H1 (cell line): ENCODE measurements around the gene PAX3. TPM values are rescaled to one million over a fixed set of nuclear protein-coding genes. Genes with fewer than 3 reads are reported as not detected.

Experiments used
- CTCF ChIA-PET: fragments of 300-600 bp; sonication (Branson Sonifier 250); formaldehyde crosslinking; loops from one replicate; lab custom pipeline; 2021; ENCODE audit not compliant: partially characterized antibody; lab: Charles Lee
- POLR2A ChIA-PET: fragments of 300-600 bp; sonication (Branson Sonifier 250); formaldehyde crosslinking; loops from one replicate; lab custom pipeline; 2021; ENCODE audit warnings: inconsistent platforms; ENCODE audit not compliant: partially characterized antibody; lab: Charles Lee
- DNase-seq, 2 experiments: peaks; one replicate each; pipeline versions ENCODE4 v3.0.0 to v3.0.0-alpha.2; 2010 to 2022; ENCODE audit warnings: low spot score in 2 of 2, low read depth in 1 of 2, mixed read lengths in 1 of 2
- FAIRE-seq: peaks from 2 replicates; lab custom pipeline; 2011; peaks lifted over from hg19 to GRCh38; lab: Jason Lieb, UNC
- H2AFZ ChIP-seq: 2 replicates; pipeline ENCODE4 v1.8.1; 2012; ENCODE audit warnings: low read length, inconsistent platforms
- H2AK5ac ChIP-seq: 2 replicates; pipeline ENCODE4 v1.6.1; 2013; ENCODE audit warnings: low read depth, low read length
- H2BK120ac ChIP-seq: replicated peaks from 2 replicates; pipeline ENCODE3; 2013; ENCODE audit warnings: low read depth, low read length, inconsistent platforms
- H2BK12ac ChIP-seq: 2 replicates; pipeline ENCODE4 v1.6.1; 2013; ENCODE audit warnings: low read depth, low read length
- H2BK15ac ChIP-seq: 2 replicates; pipeline ENCODE4 v1.6.1; 2013; ENCODE audit warnings: low read length
- H2BK20ac ChIP-seq: 2 replicates; pipeline ENCODE4 v1.6.1; 2013; ENCODE audit warnings: low read length
- H2BK5ac ChIP-seq: 2 replicates; pipeline ENCODE4 v1.6.1; 2013; ENCODE audit warnings: low read depth, low read length
- H3K14ac ChIP-seq: 2 replicates; pipeline ENCODE4 v1.6.1; 2013; ENCODE audit warnings: inconsistent platforms; ENCODE audit not compliant: insufficient read length
- H3K18ac ChIP-seq: 2 replicates; pipeline ENCODE4 v1.6.1; 2013; ENCODE audit warnings: low read length; ENCODE audit errors: extremely low read depth
- H3K23ac ChIP-seq: 2 replicates; pipeline ENCODE4 v1.6.1; 2013; ENCODE audit warnings: inconsistent platforms; ENCODE audit not compliant: insufficient read length
- H3K23me2 ChIP-seq: 2 replicates; pipeline ENCODE4 v1.6.1; 2013; ENCODE audit warnings: low read depth, low read length
- H3K27ac ChIP-seq: 2 replicates; pipeline ENCODE4 v1.6.1; 2011; ENCODE audit warnings: low read depth, low read length, inconsistent platforms
- H3K27me3 ChIP-seq, 4 experiments: replicated peaks in 1 of 4; 1 replicate in 1 of 4; 2 replicates in 3 of 4; pipeline versions ENCODE4 v1.6.1 to v1.8.1; 2011 to 2013; ENCODE audit warnings: low read length in 3 of 4, mild to moderate bottlenecking in 3 of 4, inconsistent platforms in 2 of 4, mixed read lengths in 2 of 4, moderate library complexity in 1 of 4; ENCODE audit not compliant: control insufficient read depth in 3 of 4, insufficient read depth in 3 of 4; ENCODE audit errors: extremely low read depth in 1 of 4
- H3K36me3 ChIP-seq, 4 experiments: 2 replicates each; pipeline versions ENCODE4 v1.6.1 to v1.8.1; 2011 to 2013; ENCODE audit warnings: mild to moderate bottlenecking in 4 of 4, low read length in 3 of 4, moderate library complexity in 2 of 4, control low read depth in 1 of 4, inconsistent platforms in 1 of 4; ENCODE audit not compliant: insufficient read depth in 4 of 4, control insufficient read depth in 2 of 4
- H3K4ac ChIP-seq: replicated peaks from 2 replicates; pipeline ENCODE3; 2013; ENCODE audit warnings: low read length, low read depth, mixed read lengths, inconsistent platforms; ENCODE audit not compliant: insufficient read length
- H3K4me1 ChIP-seq, 4 experiments: replicated peaks in 1 of 4; 1 replicate in 1 of 4; 2 replicates in 3 of 4; pipeline versions ENCODE4 v1.6.1 to v1.8.1; 2011 to 2013; ENCODE audit warnings: low read length in 3 of 4, inconsistent platforms in 2 of 4, mixed read lengths in 1 of 4; ENCODE audit not compliant: insufficient read depth in 4 of 4, control insufficient read depth in 3 of 4
- H3K4me2 ChIP-seq, 2 experiments: 2 replicates each; pipeline versions ENCODE4 v1.6.1 to v1.8.1; 2011 to 2013; ENCODE audit warnings: low read depth in 2 of 2, low read length in 2 of 2, control low read depth in 1 of 2, inconsistent platforms in 1 of 2, mild to moderate bottlenecking in 1 of 2; ENCODE audit not compliant: insufficient read depth in 1 of 2
- H3K4me3 ChIP-seq, 4 experiments: fragments of 200-600, 300-600 bp in 1 of 4; sonication (generic), shearing (Covaris generic), sonication (Bioruptor Twin) in 1 of 4; 2 replicates each; pipeline versions ENCODE4 v1.5.1 to v1.8.1; 2011 to 2016; ENCODE audit warnings: low read length in 4 of 4, low read depth in 3 of 4, control low read depth in 2 of 4, inconsistent platforms in 2 of 4, mild to moderate bottlenecking in 2 of 4, mixed read lengths in 1 of 4, moderate library complexity in 1 of 4; ENCODE audit not compliant: insufficient read depth in 2 of 4; ENCODE audit errors: extremely low read depth in 1 of 4
- H3K56ac ChIP-seq: replicated peaks from 2 replicates; pipeline ENCODE3; 2013; ENCODE audit warnings: low read depth, mild to moderate bottlenecking, mixed read lengths, low read length, inconsistent platforms; ENCODE audit not compliant: insufficient read length
- H3K79me1 ChIP-seq: 2 replicates; pipeline ENCODE4 v1.6.1; 2013; ENCODE audit warnings: low read depth, low read length, control low read depth
- H3K79me2 ChIP-seq, 2 experiments: 2 replicates each; pipeline versions ENCODE4 v1.6.1 to v1.8.1; 2012 to 2013; ENCODE audit warnings: low read length in 2 of 2, mild to moderate bottlenecking in 2 of 2, inconsistent platforms in 1 of 2; ENCODE audit not compliant: insufficient read depth in 2 of 2, control insufficient read depth in 1 of 2
- H3K9ac ChIP-seq, 4 experiments: replicated peaks in 1 of 4; 1 replicate in 1 of 4; 2 replicates in 3 of 4; pipeline versions ENCODE4 v1.6.1 to v1.8.1; 2011 to 2013; ENCODE audit warnings: low read depth in 3 of 4, low read length in 3 of 4, control low read depth in 2 of 4, mild to moderate bottlenecking in 2 of 4, moderate library complexity in 2 of 4, inconsistent platforms in 1 of 4; ENCODE audit errors: extremely low read depth in 1 of 4
- H3K9me3 ChIP-seq, 2 experiments: 2 replicates each; pipeline versions ENCODE4 v1.6.1 to v1.8.1; 2012 to 2013; ENCODE audit warnings: mild to moderate bottlenecking in 2 of 2, moderate library complexity in 2 of 2, control low read depth in 1 of 2, inconsistent platforms in 1 of 2, low read depth in 1 of 2, low read length in 1 of 2, mixed read lengths in 1 of 2; ENCODE audit not compliant: insufficient read depth in 2 of 2
- H4K20me1 ChIP-seq, 2 experiments: replicated peaks in 1 of 2; 2 replicates each; pipeline versions ENCODE3 to v1.8.1; 2011 to 2013; ENCODE audit warnings: inconsistent platforms in 2 of 2, low read length in 2 of 2, mild to moderate bottlenecking in 1 of 2; ENCODE audit not compliant: insufficient read depth in 2 of 2, control insufficient read depth in 1 of 2
- H4K5ac ChIP-seq: 2 replicates; pipeline ENCODE4 v1.6.1; 2013; ENCODE audit warnings: low read length, low read depth, mixed read lengths, inconsistent platforms; ENCODE audit not compliant: insufficient read length
- H4K8ac ChIP-seq: 2 replicates; pipeline ENCODE4 v1.8.0; 2013; ENCODE audit warnings: mild to moderate bottlenecking, moderate library complexity, low read length, inconsistent platforms; ENCODE audit not compliant: insufficient read depth; ENCODE audit errors: extremely low read depth
- H4K91ac ChIP-seq: replicated peaks from 2 replicates; pipeline ENCODE3; 2013; ENCODE audit warnings: low read length, mixed read lengths, inconsistent platforms; ENCODE audit not compliant: insufficient read length
- JUND ChIP-seq: IDR thresholded peaks from 2 replicates; pipeline ENCODE4 v1.6.1; 2011; ENCODE audit warnings: mild to moderate bottlenecking, improper control_type of control experiment, low read length
- SRF ChIP-seq: IDR thresholded peaks from 2 replicates; pipeline ENCODE4 v1.6.1; 2011; ENCODE audit warnings: mild to moderate bottlenecking, low read depth, low read length, moderate library complexity
- SUZ12 ChIP-seq: fragments of 200-600 bp; sonication (generic); IDR thresholded peaks from 2 replicates; pipeline ENCODE4 v1.6.1; 2012; ENCODE audit warnings: mild to moderate bottlenecking, inconsistent platforms, low read length, moderate library complexity, mixed read lengths
- polyA plus RNA-seq, 7 experiments: library from polyadenylated mRNA; depleted of rRNA in 3 of 7; stranded (reverse) in 5 of 7; unstranded in 2 of 7; fragments of >200 nt in 5 of 7; fragments of 200-250 nt in 2 of 7; gene quantifications; 1 replicate in 5 of 7; 2 replicates in 1 of 7; 4 replicates in 1 of 7; pipeline versions ENCODE4 v1.2.1 to v1.2.3, GENCODE V29; 2011 to 2013; ENCODE audit warnings: missing spikeins in 2 of 7, mixed read lengths in 2 of 7
- total RNA-seq: library from RNA; stranded (reverse); fragmentation: NEBNext Ultra II Directional; extraction: Animal tissue kit (Norgen Biotek cat#: 25700); gene quantifications from 2 replicates; pipeline ENCODE4 v1.2.1, GENCODE V29; 2021
- TF ChIP-seq, protein P1 (sequence below): IDR thresholded peaks from 2 replicates; pipeline ENCODE4 v1.6.1; 2012; ENCODE audit warnings: low read length, inconsistent platforms

Gene PAX3
- total and polyA plus RNA-seq, 2 of the 8 experiments (the other 6 are each of a cell fraction or from before 2014, with no cell fraction given): 0.33 TPM; not detected in 1

DNA sequence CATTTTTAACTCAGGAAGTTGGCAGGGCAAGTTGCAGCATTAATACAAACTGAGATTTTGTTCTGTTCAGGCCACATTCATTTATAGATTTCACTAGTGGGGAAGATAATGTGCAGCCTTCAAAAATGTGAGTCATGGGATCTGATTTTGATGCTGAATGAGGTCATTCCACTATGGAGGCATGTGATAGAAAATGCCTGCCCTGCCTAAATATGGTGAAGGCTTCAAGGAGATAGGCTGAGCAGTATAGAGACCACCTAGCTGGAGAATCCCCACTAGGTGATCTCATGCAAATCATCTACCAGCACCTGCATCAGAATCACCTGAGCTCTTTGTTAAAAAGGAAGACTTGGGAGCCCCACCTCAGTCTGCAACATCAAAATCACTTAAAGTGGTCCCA is 43.7 kb downstream of the PAX3 start:
- H2BK5ac ChIP-seq: no peak overlapping the region

More for the DNA sequence above, 43.7 kb downstream of the PAX3 start:
- Histone ChIP-seq H2BK12ac (no peak overlapping the region), H2AK5ac (no peak overlapping the region), H3K79me1 (no peaks in the 10 kb centered on the region), H2BK120ac (no peak overlapping the region), H4K91ac (no peak overlapping the region), H3K4me3 (no peak overlapping the region), H3K4ac (no peak overlapping the region), H3K4me2 (no peak overlapping the region), H3K4me1 (peaks cover 0 to 11% (median 5%) of the 10 kb centered on the region in 4 experiments; a peak in 5 of 7 replicates), H3K23me2 (no peaks in the 10 kb centered on the region), H2AFZ (no peak overlapping the region), H3K23ac (no peak overlapping the region), H3K56ac (no peak overlapping the region), H4K20me1 (no peaks in the 10 kb centered on the region), H3K27ac (no peak overlapping the region), H3K14ac (no peak overlapping the region), H4K5ac (no peak overlapping the region), H3K36me3 (no peaks in the 10 kb centered on the region), H3K79me2 (no peaks in the 10 kb centered on the region; a peak in 1 of 4 replicates), H3K27me3 (no peaks in the 10 kb centered on the region; a peak in 1 of 7 replicates), H2BK20ac (no peak overlapping the region), H3K9me3 (no peaks in the 10 kb centered on the region), H2BK15ac (no peak overlapping the region), H4K8ac (no peak overlapping the region), H3K18ac (no peak overlapping the region; the same call in 1 of the 2 replicates), H3K9ac (no peak overlapping the region)
- ChIA-PET POLR2A (no interaction called here), CTCF (interaction anchor here (1.1 kb wide), 1 partner anchor 198 kb away, joined by 3 read pairs; no protein-coding TSS in a partner anchor)
- FAIRE-seq (no peak), DNase-seq (no peak)
- TF ChIP-seq JUND (0 out of 2 replicates have a peak, but pooled peaks have one; percentile 5), SUZ12 (no peak), SRF (peak; percentile 67; the same call in 1 of the 2 replicates)
- TF ChIP-seq, protein P1, sequence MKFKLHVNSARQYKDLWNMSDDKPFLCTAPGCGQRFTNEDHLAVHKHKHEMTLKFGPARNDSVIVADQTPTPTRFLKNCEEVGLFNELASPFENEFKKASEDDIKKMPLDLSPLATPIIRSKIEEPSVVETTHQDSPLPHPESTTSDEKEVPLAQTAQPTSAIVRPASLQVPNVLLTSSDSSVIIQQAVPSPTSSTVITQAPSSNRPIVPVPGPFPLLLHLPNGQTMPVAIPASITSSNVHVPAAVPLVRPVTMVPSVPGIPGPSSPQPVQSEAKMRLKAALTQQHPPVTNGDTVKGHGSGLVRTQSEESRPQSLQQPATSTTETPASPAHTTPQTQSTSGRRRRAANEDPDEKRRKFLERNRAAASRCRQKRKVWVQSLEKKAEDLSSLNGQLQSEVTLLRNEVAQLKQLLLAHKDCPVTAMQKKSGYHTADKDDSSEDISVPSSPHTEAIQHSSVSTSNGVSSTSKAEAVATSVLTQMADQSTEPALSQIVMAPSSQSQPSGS: no peak
